Mesenchymal stem cell (in vitro differentiated cells and primary cell): ENCODE data around the gene DPPA3.

Experiments used
- DNase-seq: peaks from one replicate; pipeline ENCODE4 v3.0.0-alpha.2; 2013
- H2AFZ ChIP-seq: one replicate; pipeline ENCODE4 v1.6.1; 2013; ENCODE audit warnings: low read depth, mild to moderate bottlenecking, control low read depth, inconsistent platforms, low read length, moderate library complexity
- H2AK5ac ChIP-seq: 2 replicates; pipeline ENCODE4 v1.6.1; 2013; ENCODE audit warnings: low read length, moderate library complexity, mild to moderate bottlenecking, inconsistent platforms; ENCODE audit not compliant: severe bottlenecking
- H2BK120ac ChIP-seq: one replicate; pipeline ENCODE4 v1.6.1; 2013; ENCODE audit warnings: low read depth, mild to moderate bottlenecking, inconsistent platforms, low read length, moderate library complexity
- H2BK12ac ChIP-seq, 2 experiments: one replicate each; pipeline ENCODE4 v1.6.1; 2013; ENCODE audit warnings: inconsistent platforms in 2 of 2, low read length in 2 of 2, mild to moderate bottlenecking in 2 of 2, moderate library complexity in 2 of 2, control low read depth in 1 of 2
- H2BK15ac ChIP-seq: one replicate; pipeline ENCODE4 v1.6.1; 2013; ENCODE audit warnings: mild to moderate bottlenecking, low read depth, inconsistent platforms; ENCODE audit not compliant: poor library complexity, severe bottlenecking
- H2BK5ac ChIP-seq: 2 replicates; pipeline ENCODE4 v1.6.1; 2013; ENCODE audit warnings: low read depth, mild to moderate bottlenecking, low read length, control low read depth, inconsistent platforms; ENCODE audit not compliant: poor library complexity, severe bottlenecking
- H3K14ac ChIP-seq, 2 experiments: one replicate each; pipeline ENCODE4 v1.6.1; 2013; ENCODE audit warnings: inconsistent platforms in 2 of 2, low read length in 2 of 2, control low read depth in 1 of 2, mild to moderate bottlenecking in 1 of 2, moderate library complexity in 1 of 2
- H3K18ac ChIP-seq, 2 experiments: one replicate each; pipeline ENCODE4 v1.6.1; 2013; ENCODE audit warnings: inconsistent platforms in 2 of 2, low read length in 2 of 2, control low read depth in 1 of 2, low read depth in 1 of 2, mild to moderate bottlenecking in 1 of 2
- H3K23ac ChIP-seq, 2 experiments: one replicate each; pipeline ENCODE4 v1.6.1; 2013; ENCODE audit warnings: inconsistent platforms in 2 of 2, low read length in 2 of 2, mild to moderate bottlenecking in 2 of 2, moderate library complexity in 2 of 2, control low read depth in 1 of 2
- H3K27ac ChIP-seq: 2 replicates; pipeline ENCODE4 v1.5.1; 2013; ENCODE audit warnings: mild to moderate bottlenecking, moderate library complexity, low read length, control low read depth, inconsistent platforms; ENCODE audit not compliant: poor library complexity, severe bottlenecking
- H3K27me3 ChIP-seq, 2 experiments: 2 replicates each; pipeline versions ENCODE4 v1.6.1 to v1.7.0; 2013; ENCODE audit warnings: low read length in 2 of 2, mild to moderate bottlenecking in 2 of 2, moderate library complexity in 2 of 2, control low read depth in 1 of 2, inconsistent platforms in 1 of 2; ENCODE audit not compliant: control insufficient read depth in 1 of 2, insufficient read depth in 1 of 2
- H3K36me3 ChIP-seq, 2 experiments: 2 replicates each; pipeline versions ENCODE4 v1.6.1 to v1.7.0; 2013; ENCODE audit warnings: low read length in 2 of 2, control low read depth in 1 of 2, inconsistent platforms in 1 of 2, low read depth in 1 of 2, mild to moderate bottlenecking in 1 of 2; ENCODE audit not compliant: insufficient read depth in 2 of 2, control insufficient read depth in 1 of 2
- H3K4ac ChIP-seq, 2 experiments: one replicate each; pipeline ENCODE4 v1.6.1; 2013; ENCODE audit warnings: inconsistent platforms in 2 of 2, low read length in 2 of 2, mild to moderate bottlenecking in 2 of 2, moderate library complexity in 2 of 2, control low read depth in 1 of 2, low read depth in 1 of 2
- H3K4me1 ChIP-seq: 2 replicates; pipeline ENCODE4 v1.6.1; 2013; ENCODE audit warnings: low read depth, low read length, control low read depth; ENCODE audit not compliant: control insufficient read depth, insufficient read depth
- H3K4me2 ChIP-seq: 2 replicates; pipeline ENCODE4 v1.6.1; 2013; ENCODE audit warnings: low read length, mild to moderate bottlenecking, inconsistent platforms; ENCODE audit not compliant: poor library complexity, severe bottlenecking
- H3K4me3 ChIP-seq, 2 experiments: 2 replicates each; pipeline versions ENCODE4 v1.5.1 to v1.7.0; 2013; ENCODE audit warnings: low read length in 2 of 2, mild to moderate bottlenecking in 2 of 2, control low read depth in 1 of 2, low read depth in 1 of 2; ENCODE audit not compliant: insufficient read depth in 1 of 2
- H3K79me1 ChIP-seq: replicated peaks from 2 replicates; pipeline ENCODE4 v1.6.1; 2013; ENCODE audit warnings: mild to moderate bottlenecking, control low read depth, low read length, inconsistent platforms; ENCODE audit not compliant: poor library complexity, severe bottlenecking
- H3K9ac ChIP-seq: 2 replicates; pipeline ENCODE4 v1.7.0; 2013; ENCODE audit warnings: mild to moderate bottlenecking, low read length, moderate library complexity
- H3K9me3 ChIP-seq: 2 replicates; pipeline ENCODE4 v1.7.0; 2013; ENCODE audit warnings: mild to moderate bottlenecking, low read length; ENCODE audit not compliant: control insufficient read depth
- H4K8ac ChIP-seq: one replicate; pipeline ENCODE4 v1.6.1; 2013; ENCODE audit warnings: inconsistent platforms, mild to moderate bottlenecking, low read length, moderate library complexity
- H4K91ac ChIP-seq: one replicate; pipeline ENCODE4 v1.6.1; 2013; ENCODE audit warnings: mild to moderate bottlenecking, low read length, inconsistent platforms
- WGBS: methylation state at CpG from one replicate; pipeline ENCODE4 v1.1.7; 2013; ENCODE audit warnings: mixed read lengths; 5-methylcytosine and 5-hydroxymethylcytosine counted together

The DPPA3 gene

GRCh38 chr12:7758766-7759140 is 47.5 kb downstream of the DPPA3 start:
- H3K23ac ChIP-seq: no peak overlapping the region
- H3K79me1 ChIP-seq: no peaks in the 10 kb centered on the region
- H3K14ac ChIP-seq: no peak overlapping the region
- no peaks in the 10 kb centered on the region for H3K36me3 ChIP-seq
- H3K27me3 ChIP-seq: peaks cover 0 to 9% of the 10 kb centered on the region in 2 experiments
- H3K18ac ChIP-seq: no peak overlapping the region
- H2BK12ac ChIP-seq: no peak overlapping the region
- no peak overlapping the region for H4K91ac ChIP-seq
- H3K4ac ChIP-seq: no peak overlapping the region
- H3K4me1 ChIP-seq: no peaks in the 10 kb centered on the region
- H3K4me2 ChIP-seq: no peak overlapping the region
- no peak overlapping the region for H2AK5ac ChIP-seq
- H2BK120ac ChIP-seq: no peak overlapping the region
- no peak overlapping the region for H3K9ac ChIP-seq
- H3K9me3 ChIP-seq: no peaks in the 10 kb centered on the region
- no peak overlapping the region for H3K4me3 ChIP-seq
- no peak overlapping the region for H4K8ac ChIP-seq
- DNase-seq: no peak
- H2BK5ac ChIP-seq: no peak overlapping the region
- no peak overlapping the region for H3K27ac ChIP-seq
- WGBS: 77% methylated on average over 9 of the region's 9 CpGs
- no peak overlapping the region for H2AFZ ChIP-seq
- H2BK15ac ChIP-seq: no peak overlapping the region
